ENCODE results near the gene TGM5.
"Not testable (repeated sequence)": the region's sequence is repeated elsewhere in the genome, so short reads cannot be mapped to it uniquely, and the experiment has no call there.

Gene TGM5

GRCh38 chr15:43275740-43276562 lies 9.2 kb upstream of the TGM5 start:
- no peak for DNase-seq

- no peak for DNase-seq
Measured at GRCh38 chr15:43274136-43274535, 7.4 kb upstream of the TGM5 start.

DNA sequence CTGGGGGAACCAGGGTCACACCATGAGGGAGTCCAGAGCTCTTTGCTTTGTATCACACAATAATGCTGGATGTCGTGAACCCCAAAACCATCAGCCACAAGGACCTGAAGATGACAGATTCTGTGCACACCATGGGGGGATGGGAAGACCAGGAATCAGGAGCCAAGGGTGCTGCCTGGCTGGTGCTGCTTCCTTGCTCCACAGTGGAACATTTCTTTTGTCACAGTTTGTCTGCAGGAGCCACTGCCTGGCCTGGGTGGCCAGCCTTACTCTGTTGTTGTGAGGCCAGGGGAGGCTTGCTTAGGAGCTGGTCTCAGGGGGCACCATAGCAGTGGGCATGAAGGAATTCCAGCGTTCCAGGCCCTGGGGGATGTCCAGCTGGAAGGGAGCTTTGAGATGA lies 6.5 kb upstream of the TGM5 start:
- DNase-seq: no peak

- DNase-seq: not testable (repeated sequence)
Measured at GRCh38 chr15:43271908-43272307, 5.2 kb upstream of the TGM5 start.

- peak; percentile 64 for DNase-seq
Measured at GRCh38 chr15:43270676-43271306, 4.1 kb upstream of the TGM5 start.

DNA sequence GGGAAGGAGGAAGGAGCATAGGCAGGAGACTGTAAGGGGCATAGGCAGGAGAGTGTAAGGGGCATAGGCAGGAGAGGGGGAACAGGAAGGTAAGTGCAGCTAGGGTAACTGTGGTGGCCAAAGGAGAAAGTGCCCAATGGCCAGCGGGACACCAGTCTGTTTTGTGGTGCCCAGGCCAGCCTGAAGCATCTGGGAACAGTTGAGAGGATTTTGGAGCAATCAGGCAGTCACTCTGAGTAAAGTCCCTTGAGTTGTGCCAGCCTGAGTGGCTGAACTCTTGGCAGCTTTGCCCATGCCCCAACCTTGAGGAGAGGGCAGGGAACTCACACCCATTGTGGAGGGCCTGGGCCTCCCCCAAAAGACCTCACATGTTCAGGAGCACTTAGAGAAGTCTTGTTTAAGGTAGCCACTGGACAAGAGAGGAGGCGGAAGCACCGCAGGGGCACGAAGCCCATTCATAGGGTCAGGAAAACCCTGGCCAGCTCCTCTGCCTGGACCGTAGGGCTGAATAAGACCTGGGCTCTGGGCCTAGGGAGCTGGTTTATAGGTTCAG lies 3.5 kb upstream of the TGM5 start:
- no peak for DNase-seq

GRCh38 chr15:43268111-43269105 lies 1.7 kb upstream of the TGM5 start:
- DNase-seq: no peak

DNA sequence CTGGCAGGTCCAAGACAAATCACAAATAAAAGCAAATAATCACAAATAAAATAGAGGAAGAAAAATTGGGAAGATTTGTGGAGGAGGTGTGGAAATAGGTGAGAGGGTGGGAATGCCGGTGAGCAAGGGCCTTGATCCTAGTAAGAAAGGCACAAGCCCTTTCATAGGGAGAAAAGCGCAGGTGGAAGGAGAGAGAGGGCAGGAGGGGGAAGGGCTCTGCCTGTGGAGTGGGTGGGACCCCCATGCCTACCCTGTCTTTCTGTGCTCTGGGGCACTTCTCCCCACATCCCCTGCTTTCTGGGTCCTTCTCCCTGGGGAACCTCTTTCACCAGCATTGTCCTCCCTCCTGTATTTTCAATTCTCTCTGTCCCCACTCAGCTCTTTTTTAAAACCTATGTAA lies 711 bp upstream of the TGM5 start:
- DNase-seq: no peak

GRCh38 chr15:43266386-43266785 lies 342 bp downstream of the TGM5 start:
- DNase-seq: no peak

- no peak for DNase-seq
Measured at GRCh38 chr15:43260011-43260615, 6.6 kb downstream of the TGM5 start.

GRCh38 chr15:43258781-43259180 lies 7.9 kb downstream of the TGM5 start:
- no peak for DNase-seq

GRCh38 chr15:43256341-43256740 lies 10.4 kb downstream of the TGM5 start:
- DNase-seq: no peak

- no peak for DNase-seq
Measured at GRCh38 chr15:43255376-43255775, 11.4 kb downstream of the TGM5 start.

DNA sequence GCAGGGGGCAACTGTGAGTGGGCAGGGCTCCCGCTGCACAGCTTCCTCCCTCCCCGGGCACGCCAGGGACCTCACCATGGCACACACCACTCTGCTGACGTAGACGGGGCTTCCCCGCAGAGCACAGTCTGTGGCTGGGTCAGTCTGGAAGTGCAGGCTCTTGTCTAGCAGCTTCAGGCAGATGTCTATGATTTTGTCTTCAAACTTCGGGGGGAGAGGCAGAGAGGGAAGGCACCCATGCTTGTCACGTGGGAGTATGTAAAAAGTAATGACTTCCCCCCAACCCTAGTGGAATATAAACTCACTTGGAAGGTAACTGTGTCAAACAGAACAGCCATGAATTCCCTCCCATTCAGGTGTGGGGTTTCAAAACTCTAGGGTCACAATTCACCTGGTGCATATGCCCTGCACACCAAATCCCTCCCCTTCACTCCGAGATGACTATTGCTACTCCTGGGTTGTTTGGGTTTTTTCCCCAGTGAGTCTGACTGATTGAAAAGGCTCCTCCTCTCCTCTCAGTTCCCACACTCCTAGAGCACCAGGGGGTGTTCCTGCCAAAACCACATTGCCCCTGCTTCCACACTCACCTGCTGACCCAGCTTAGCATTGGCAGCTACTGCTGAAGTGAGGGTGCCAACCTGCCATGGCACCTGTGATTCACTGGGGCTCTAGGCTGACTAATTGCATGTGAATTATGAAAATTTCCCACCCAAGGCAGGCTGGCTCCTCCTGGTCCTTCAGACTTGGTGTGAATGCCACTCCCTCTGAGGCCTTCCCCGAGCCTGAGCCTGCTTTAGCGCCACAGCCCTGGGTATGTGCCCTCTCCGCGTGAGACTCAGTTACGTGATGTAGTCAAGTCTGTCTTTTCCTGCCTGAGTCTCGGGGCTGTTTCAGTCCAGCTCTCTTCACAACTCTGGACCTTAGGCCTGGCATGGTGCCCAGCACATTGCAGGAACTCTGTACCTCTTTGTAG lies 13.0 kb downstream of the TGM5 start:
- DNase-seq: peak; percentile 62

DNA sequence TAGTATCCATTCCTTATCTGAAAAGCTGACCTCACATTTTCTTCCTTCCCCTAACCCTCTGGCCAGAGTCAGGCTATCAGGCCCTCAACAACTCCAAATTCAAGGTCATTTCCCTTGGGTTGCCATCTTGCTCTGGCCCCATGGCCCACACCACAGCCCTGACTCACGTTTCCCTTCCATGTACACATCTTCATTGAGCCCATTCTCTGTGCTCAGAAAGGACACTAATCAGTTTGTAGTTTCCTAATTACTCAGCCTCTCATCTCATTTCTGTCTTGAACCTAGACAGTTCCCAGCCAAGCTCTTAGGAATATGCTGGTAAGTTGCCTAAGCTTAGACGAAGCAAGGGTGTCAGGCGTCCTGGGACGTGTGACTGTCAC lies 14.9 kb downstream of the TGM5 start:
- DNase-seq: no peak

GRCh38 chr15:43251185-43251870 lies 15.4 kb downstream of the TGM5 start:
- no peak for DNase-seq

DNA sequence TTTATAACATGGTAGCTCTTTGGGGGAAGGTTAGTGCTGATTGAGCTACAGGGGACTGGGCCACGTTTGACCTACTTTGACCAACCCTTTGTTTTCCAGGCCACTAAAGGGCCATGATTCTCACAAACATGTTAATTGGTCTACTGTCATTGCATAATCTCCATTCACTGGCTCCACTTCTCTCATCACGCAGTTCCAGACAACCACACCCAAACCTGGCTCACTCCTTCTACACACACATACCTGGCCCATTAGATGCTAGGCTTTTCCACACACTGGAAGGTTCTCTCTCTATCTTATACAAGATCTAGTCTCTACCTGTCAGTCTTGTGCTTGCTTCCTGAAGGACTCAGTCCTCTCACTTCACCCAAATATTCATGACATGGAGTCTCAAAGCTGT lies 15.9 kb downstream of the TGM5 start:
- DNase-seq: no peak

DNA sequence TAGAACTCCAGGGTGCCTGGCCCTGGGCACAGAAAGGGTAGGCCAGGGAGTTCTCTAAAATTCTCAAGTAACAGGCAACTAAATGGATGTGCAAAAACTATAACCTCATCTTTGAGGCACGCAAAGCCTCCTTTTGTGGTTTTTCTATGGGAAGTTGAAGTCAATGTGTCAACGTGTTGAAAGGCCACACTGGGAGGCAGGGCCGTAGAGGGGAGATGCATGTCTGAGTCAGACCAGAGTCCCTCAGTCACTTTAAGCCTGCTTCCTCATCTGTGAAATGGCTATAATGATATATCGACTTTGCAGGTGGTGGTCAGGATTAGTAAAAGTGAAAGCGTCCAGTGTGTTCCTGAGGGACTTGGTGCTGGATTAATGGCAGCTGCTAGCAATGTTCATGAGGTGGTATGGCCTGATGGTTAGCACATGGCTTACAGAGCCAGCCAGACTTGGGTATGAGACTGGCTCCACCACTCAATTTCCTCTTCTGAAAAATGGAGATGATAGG lies 17.0 kb downstream of the TGM5 start:
- DNase-seq: peak; percentile 27

DNA sequence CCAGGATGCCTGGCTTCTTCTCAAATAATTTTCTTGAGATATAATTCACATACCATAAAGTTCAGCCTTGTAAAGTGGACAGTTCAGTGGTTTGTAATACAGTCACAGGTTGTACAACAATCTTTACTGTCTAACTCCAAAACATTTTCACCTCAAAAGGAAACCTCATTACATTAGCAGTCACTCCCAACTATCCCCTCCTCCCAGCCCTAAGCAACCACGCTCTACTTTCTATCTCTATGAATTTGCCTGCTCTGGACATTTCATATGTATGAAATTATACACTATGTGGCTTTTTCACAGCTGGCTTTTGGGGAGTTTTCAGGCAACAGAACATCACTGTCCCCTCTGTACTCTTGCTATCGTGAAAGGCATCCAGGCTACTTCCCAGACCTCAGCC lies 17.5 kb downstream of the TGM5 start:
- DNase-seq: no peak

DNA sequence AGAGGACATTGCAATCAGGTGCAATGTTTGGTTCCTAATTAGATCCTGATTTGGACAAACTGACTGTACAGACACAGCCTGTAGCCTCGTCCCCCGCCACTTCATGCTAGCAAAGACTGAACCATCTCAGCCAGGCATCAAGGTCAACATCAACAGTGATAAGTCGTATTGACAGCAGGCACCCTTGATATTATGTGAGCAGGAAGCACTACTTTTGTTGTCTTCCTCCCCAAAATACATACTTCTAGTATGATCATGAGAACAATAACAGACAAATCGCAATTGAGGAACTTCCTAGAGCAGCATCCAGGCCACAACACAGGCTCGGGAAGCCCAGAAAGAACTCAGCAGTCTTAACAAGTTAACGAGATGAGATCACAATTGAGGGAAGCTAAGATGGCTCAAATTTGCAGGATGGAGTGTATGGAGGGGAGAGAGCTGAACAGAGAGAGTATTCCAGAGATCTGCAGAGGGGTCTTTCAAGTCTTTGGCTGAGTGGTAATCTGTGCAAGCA lies 20.4 kb downstream of the TGM5 start:
- DNase-seq: no peak

Measured in CD4-positive, alpha-beta T cell treated with Interleukin-15 for 1 hour (primary cell).